ENCODE measurements around the gene BDKRB2. TPM values are rescaled to one million over a fixed set of nuclear protein-coding genes. Genes with fewer than 3 reads are reported as not detected.

BDKRB2 gene
- total RNA-seq, 1 experiment from 2014 or later: 0.49 TPM

- Histone ChIP-seq H3K9ac (ENCODE audit: low read length) (no peak overlapping the region), H3K27me3 (ENCODE audit: insufficient read depth, low read length) (no peaks in the 10 kb centered on the region), H3K36me3 (ENCODE audit: control insufficient read depth in 1 of 2, insufficient read depth in 2 of 2, low read length in 2 of 2) (no peaks in the 10 kb centered on the region), H3K4me1 (ENCODE audit: control insufficient read depth in 1 of 2, insufficient read depth in 2 of 2, low read length in 2 of 2) (peaks cover 0 to 3% of the 10 kb centered on the region in 2 experiments; a peak in 2 of 4 replicates), H3K4me3 (replicated peaks in 1 of 2; ENCODE audit: low read depth in 1 of 2, low read length in 2 of 2) (no peak overlapping the region), H3K9me3 (ENCODE audit: control insufficient read depth in 1 of 2, insufficient read depth in 1 of 2, low read depth in 1 of 2, low read length in 2 of 2) (no peaks in the 10 kb centered on the region), H3K79me2 (ENCODE audit: insufficient read depth, low read length) (no peaks in the 10 kb centered on the region), H3K9me2 (ENCODE audit: insufficient read depth) (no peaks in the 10 kb centered on the region), H2AFZ (ENCODE audit: low read depth, low read length, poor library complexity, severe bottlenecking) (no peak overlapping the region), H3K4me2 (ENCODE audit: low read length) (no peak overlapping the region), H3K27ac (ENCODE audit: low read depth, low read length) (no peak overlapping the region), H4K20me1 (ENCODE audit: insufficient read depth) (no peaks in the 10 kb centered on the region)
- ATAC-seq: no peak
- ChIA-PET CTCF (no interaction called here), RAD21 (ENCODE audit: low non-redundant PET in 1 of 2, low total read pairs in 2 of 2, uncharacterized antibody in 2 of 2, unreplicated experiment in 2 of 2) (no interaction called here), POLR2A (no interaction called here)
- no peak for DNase-seq (ENCODE audit: low read depth, low spot score)
- TF ChIP-seq, protein P1, sequence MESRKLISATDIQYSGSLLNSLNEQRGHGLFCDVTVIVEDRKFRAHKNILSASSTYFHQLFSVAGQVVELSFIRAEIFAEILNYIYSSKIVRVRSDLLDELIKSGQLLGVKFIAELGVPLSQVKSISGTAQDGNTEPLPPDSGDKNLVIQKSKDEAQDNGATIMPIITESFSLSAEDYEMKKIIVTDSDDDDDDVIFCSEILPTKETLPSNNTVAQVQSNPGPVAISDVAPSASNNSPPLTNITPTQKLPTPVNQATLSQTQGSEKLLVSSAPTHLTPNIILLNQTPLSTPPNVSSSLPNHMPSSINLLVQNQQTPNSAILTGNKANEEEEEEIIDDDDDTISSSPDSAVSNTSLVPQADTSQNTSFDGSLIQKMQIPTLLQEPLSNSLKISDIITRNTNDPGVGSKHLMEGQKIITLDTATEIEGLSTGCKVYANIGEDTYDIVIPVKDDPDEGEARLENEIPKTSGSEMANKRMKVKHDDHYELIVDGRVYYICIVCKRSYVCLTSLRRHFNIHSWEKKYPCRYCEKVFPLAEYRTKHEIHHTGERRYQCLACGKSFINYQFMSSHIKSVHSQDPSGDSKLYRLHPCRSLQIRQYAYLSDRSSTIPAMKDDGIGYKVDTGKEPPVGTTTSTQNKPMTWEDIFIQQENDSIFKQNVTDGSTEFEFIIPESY (IDR thresholded peaks at IDR 0.05; ENCODE audit: extremely low read depth, insufficient replicate concordance, low read length): no peak
- no peak for TF ChIP-seq SIN3A (IDR thresholded peaks at IDR 0.05; ENCODE audit: low read depth)
- no peak for TF ChIP-seq ZFX (IDR thresholded peaks at IDR 0.05)
- no peak for TF ChIP-seq MAX (IDR thresholded peaks at IDR 0.05)
- no peak for TF ChIP-seq RAD21 (IDR thresholded peaks at IDR 0.05; ENCODE audit: low read depth)
- no peak for TF ChIP-seq TCF7L2 (IDR thresholded peaks at IDR 0.05; ENCODE audit: borderline replicate concordance, extremely low read depth, insufficient read depth, insufficient read length)
- TF ChIP-seq EZH2 (IDR thresholded peaks at IDR 0.05): no peak
- no peak for TF ChIP-seq JUND (IDR thresholded peaks at IDR 0.05)
- TF ChIP-seq POLR2A (IDR thresholded peaks at IDR 0.05; ENCODE audit: borderline replicate concordance, extremely low read depth, insufficient read depth, insufficient read length): no peak
- TF ChIP-seq CEBPB (IDR thresholded peaks at IDR 0.05; ENCODE audit: low read depth): no peak
- TF ChIP-seq, protein P2, sequence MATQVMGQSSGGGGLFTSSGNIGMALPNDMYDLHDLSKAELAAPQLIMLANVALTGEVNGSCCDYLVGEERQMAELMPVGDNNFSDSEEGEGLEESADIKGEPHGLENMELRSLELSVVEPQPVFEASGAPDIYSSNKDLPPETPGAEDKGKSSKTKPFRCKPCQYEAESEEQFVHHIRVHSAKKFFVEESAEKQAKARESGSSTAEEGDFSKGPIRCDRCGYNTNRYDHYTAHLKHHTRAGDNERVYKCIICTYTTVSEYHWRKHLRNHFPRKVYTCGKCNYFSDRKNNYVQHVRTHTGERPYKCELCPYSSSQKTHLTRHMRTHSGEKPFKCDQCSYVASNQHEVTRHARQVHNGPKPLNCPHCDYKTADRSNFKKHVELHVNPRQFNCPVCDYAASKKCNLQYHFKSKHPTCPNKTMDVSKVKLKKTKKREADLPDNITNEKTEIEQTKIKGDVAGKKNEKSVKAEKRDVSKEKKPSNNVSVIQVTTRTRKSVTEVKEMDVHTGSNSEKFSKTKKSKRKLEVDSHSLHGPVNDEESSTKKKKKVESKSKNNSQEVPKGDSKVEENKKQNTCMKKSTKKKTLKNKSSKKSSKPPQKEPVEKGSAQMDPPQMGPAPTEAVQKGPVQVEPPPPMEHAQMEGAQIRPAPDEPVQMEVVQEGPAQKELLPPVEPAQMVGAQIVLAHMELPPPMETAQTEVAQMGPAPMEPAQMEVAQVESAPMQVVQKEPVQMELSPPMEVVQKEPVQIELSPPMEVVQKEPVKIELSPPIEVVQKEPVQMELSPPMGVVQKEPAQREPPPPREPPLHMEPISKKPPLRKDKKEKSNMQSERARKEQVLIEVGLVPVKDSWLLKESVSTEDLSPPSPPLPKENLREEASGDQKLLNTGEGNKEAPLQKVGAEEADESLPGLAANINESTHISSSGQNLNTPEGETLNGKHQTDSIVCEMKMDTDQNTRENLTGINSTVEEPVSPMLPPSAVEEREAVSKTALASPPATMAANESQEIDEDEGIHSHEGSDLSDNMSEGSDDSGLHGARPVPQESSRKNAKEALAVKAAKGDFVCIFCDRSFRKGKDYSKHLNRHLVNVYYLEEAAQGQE (IDR thresholded peaks at IDR 0.05; ENCODE audit: low read depth): no peak
- no peak for TF ChIP-seq EZH2phosphoT487 (IDR thresholded peaks at IDR 0.05; ENCODE audit: borderline replicate concordance)
- TF ChIP-seq ATF3 (IDR thresholded peaks at IDR 0.05): no peak
- no peak for TF ChIP-seq CBX3 (IDR thresholded peaks at IDR 0.05; ENCODE audit: low read depth)
- no peak for TF ChIP-seq POLR2AphosphoS5 (IDR thresholded peaks at IDR 0.05; ENCODE audit: low read depth, low read length)
- no TSS peak for BruUV-seq (replicated peaks)
- intact Hi-C loops (cut with micrococcal nuclease): no loop called here
Measured at GRCh38 chr14:96162265-96162664, 42.4 kb upstream of the BDKRB2 start.

Data from HCT116 (cell line).